GM21360 (cell line): ENCODE data around the gene LHX4.

Experiments used
- ATAC-seq: cut with Tn5 transposase; IDR thresholded peaks from one replicate; pipeline ENCODE4 v1.9.1; 2021; ENCODE audit warnings: mild to moderate bottlenecking, moderate library complexity; ENCODE audit not compliant: unreplicated experiment

LHX4 gene

GRCh38 chr1:180229483-180230415 is at the start of gene LHX4:
LHX4 (plus strand) TSS chr1:180230264; CDS start chr1:180230530, 266 bp downstream.
- ATAC-seq = no peak

- no peak for ATAC-seq
Observed at GRCh38 chr1:180181048-180181447, 49.0 kb upstream of the LHX4 start.

GRCh38 chr1:180181996-180182642 is 47.9 kb upstream of the LHX4 start:
- no peak for ATAC-seq

- no peak for ATAC-seq
Observed at GRCh38 chr1:180182643-180183311, 47.3 kb upstream of the LHX4 start.

- ATAC-seq = no peak
Observed at GRCh38 chr1:180183426-180183825, 46.6 kb upstream of the LHX4 start.

GRCh38 chr1:180184041-180184440 is 46.0 kb upstream of the LHX4 start:
- no peak for ATAC-seq

GRCh38 chr1:180185281-180185680 is 44.8 kb upstream of the LHX4 start:
- ATAC-seq = no peak

- ATAC-seq = no peak
Observed at GRCh38 chr1:180185971-180186645, 44.0 kb upstream of the LHX4 start.

- ATAC-seq = no peak
Observed at GRCh38 chr1:180186831-180187230, 43.2 kb upstream of the LHX4 start.

- ATAC-seq = no peak
Observed at GRCh38 chr1:180187626-180188025, 42.4 kb upstream of the LHX4 start.

GRCh38 chr1:180188091-180188506 is 42.0 kb upstream of the LHX4 start:
- ATAC-seq = no peak

- no peak for ATAC-seq
Observed at GRCh38 chr1:180188684-180189175, 41.3 kb upstream of the LHX4 start.

GRCh38 chr1:180190091-180190490 is 40.0 kb upstream of the LHX4 start:
- no peak for ATAC-seq

- no peak for ATAC-seq
Observed at GRCh38 chr1:180192172-180192571, 37.9 kb upstream of the LHX4 start.

GRCh38 chr1:180193141-180194047 is 36.7 kb upstream of the LHX4 start:
- no peak for ATAC-seq

GRCh38 chr1:180194048-180194425 is 36.0 kb upstream of the LHX4 start:
- ATAC-seq = no peak

GRCh38 chr1:180194546-180195207 is 35.4 kb upstream of the LHX4 start:
- ATAC-seq = no peak

- no peak for ATAC-seq
Observed at GRCh38 chr1:180195401-180195800, 34.7 kb upstream of the LHX4 start.

GRCh38 chr1:180195916-180196315 is 34.1 kb upstream of the LHX4 start:
- ATAC-seq = no peak
